Parathyroid adenoma (tissue), 2 donors: ENCODE results near the gene PRR33.
"Not testable (repeated sequence)": the region's sequence is repeated elsewhere in the genome, so short reads cannot be mapped to it uniquely, and the experiment has no call there.

Source experiments
- H2AFZ ChIP-seq: fragments of 300-600 bp; sonication (generic); one replicate; pipeline ENCODE4 v1.7.0; 2017; ENCODE audit warnings: antibody characterized with exemption, mild to moderate bottlenecking
- H3K27ac ChIP-seq: fragments of 300-600 bp; sonication (generic); one replicate; pipeline ENCODE4 v1.7.0; 2017
- H3K27me3 ChIP-seq: fragments of 300-600 bp; sonication (generic); one replicate; pipeline ENCODE4 v1.7.0; 2017; ENCODE audit warnings: low read length; ENCODE audit not compliant: control insufficient read depth, insufficient read depth
- H3K36me3 ChIP-seq: fragments of 300-600 bp; sonication (generic); one replicate; pipeline ENCODE4 v1.7.0; 2017; ENCODE audit warnings: low read length; ENCODE audit not compliant: control insufficient read depth, insufficient read depth
- H3K4me1 ChIP-seq: fragments of 300-600 bp; sonication (generic); one replicate; pipeline ENCODE4 v1.7.0; 2017; ENCODE audit warnings: control low read depth
- H3K4me2 ChIP-seq: fragments of 300-600 bp; sonication (generic); one replicate; pipeline ENCODE4 v1.7.0; 2017; ENCODE audit warnings: low read length
- H3K4me3 ChIP-seq: fragments of 300-600 bp; sonication (generic); one replicate; pipeline ENCODE4 v1.7.0; 2017; ENCODE audit warnings: low read depth, low read length
- H3K79me2 ChIP-seq: fragments of 300-600 bp; sonication (generic); one replicate; pipeline ENCODE4 v1.7.0; 2017; ENCODE audit warnings: control low read depth
- H3K9ac ChIP-seq: fragments of 300-600 bp; sonication (generic); one replicate; pipeline ENCODE4 v1.7.0; 2017; ENCODE audit warnings: mild to moderate bottlenecking
- H3K9me3 ChIP-seq: fragments of 300-600 bp; sonication (generic); one replicate; pipeline ENCODE4 v1.7.0; 2017; ENCODE audit warnings: low read length; ENCODE audit not compliant: control insufficient read depth
- CTCF ChIP-seq: fragments of 300-600 bp; sonication (generic); IDR thresholded peaks from one replicate; pipeline ENCODE4 v1.7.0; 2017; ENCODE audit warnings: antibody characterized with exemption, mild to moderate bottlenecking
- donor health status: primary hyperparathyroidism.

PRR33 gene

DNA sequence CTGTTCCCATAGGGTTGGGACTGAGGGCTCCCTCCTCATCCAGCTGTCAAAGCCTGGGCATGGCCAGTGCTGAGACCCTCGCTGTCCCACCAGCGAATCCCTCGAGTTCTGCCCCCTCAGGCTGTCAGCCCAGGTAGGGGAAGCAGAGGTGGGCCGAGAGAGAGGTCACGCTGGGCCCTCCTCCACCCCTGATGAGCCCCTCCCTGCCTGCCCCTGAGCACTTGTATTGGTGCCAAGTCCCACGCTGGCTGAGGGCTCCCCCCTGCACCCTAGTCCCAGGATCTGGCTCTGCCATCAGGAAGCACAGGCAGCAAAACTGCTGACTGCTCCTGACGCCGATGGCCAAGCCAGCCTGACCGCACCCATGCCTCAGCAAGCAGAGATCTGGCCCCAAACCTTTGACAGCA is 3.3 kb downstream of the PRR33 start:
- Histone ChIP-seq H3K36me3 (no peaks in the 10 kb centered on the region), H3K27me3 (no peaks in the 10 kb centered on the region), H3K4me3 (no peak overlapping the region), H3K9ac (no peak overlapping the region), H2AFZ (no peak overlapping the region), H3K4me1 (no peaks in the 10 kb centered on the region), H3K4me2 (no peak overlapping the region), H3K9me3 (no peaks in the 10 kb centered on the region), H3K27ac (no peak overlapping the region), H3K79me2 (no peaks in the 10 kb centered on the region)
- no peak for TF ChIP-seq CTCF

- H3K4me3 ChIP-seq, result no peak overlapping the region
- no peaks in the 10 kb centered on the region for H3K79me2 ChIP-seq
- H2AFZ ChIP-seq, result no peak overlapping the region
- no peak overlapping the region for H3K9ac ChIP-seq
- no peaks in the 10 kb centered on the region for H3K4me1 ChIP-seq
- no peak overlapping the region for H3K4me2 ChIP-seq
- H3K27ac ChIP-seq, result no peak overlapping the region
- H3K9me3 ChIP-seq, result no peaks in the 10 kb centered on the region
- H3K36me3 ChIP-seq, result no peaks in the 10 kb centered on the region
- H3K27me3 ChIP-seq, result no peaks in the 10 kb centered on the region
- TF ChIP-seq CTCF, result no peak
Measured at GRCh38 chr11:1887451-1888346, 4.0 kb downstream of the PRR33 start.

GRCh38 chr11:1886551-1886950 is 5.1 kb downstream of the PRR33 start:
- not testable (repeated sequence) for H3K27ac ChIP-seq

DNA sequence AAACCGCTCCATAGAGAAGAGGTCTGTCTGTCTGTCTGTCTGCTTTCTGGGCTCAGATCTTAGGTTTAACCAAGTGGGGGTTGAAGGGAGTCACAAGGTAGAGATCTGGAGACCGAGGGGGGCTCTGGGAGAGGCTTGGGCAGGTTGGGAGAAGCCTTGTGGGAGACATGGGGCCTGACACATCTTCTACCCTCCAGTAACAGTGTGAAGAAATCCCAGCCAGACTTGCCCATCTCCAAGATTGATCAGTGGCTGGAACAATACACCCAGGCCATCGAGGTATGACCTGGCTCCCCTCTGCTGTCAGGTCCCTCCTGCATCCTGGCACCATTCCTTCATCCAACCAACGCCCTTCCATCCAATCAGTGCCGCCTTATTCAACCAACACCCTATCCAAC is 7.4 kb downstream of the PRR33 start:
- no peak overlapping the region for H3K4me3 ChIP-seq
- no peaks in the 10 kb centered on the region for H3K27me3 ChIP-seq
- no peak overlapping the region for H2AFZ ChIP-seq
- H3K9ac ChIP-seq, result no peak overlapping the region
- H3K4me2 ChIP-seq, result no peak overlapping the region
- no peaks in the 10 kb centered on the region for H3K79me2 ChIP-seq
- no peaks in the 10 kb centered on the region for H3K4me1 ChIP-seq
- H3K27ac ChIP-seq, result no peak overlapping the region
- no peak for TF ChIP-seq CTCF
- H3K9me3 ChIP-seq, result no peaks in the 10 kb centered on the region
- H3K36me3 ChIP-seq, result no peaks in the 10 kb centered on the region

More at GRCh38 chr11:1886551-1886950, 5.1 kb downstream of the PRR33 start:
- not testable (repeated sequence) for H3K36me3 ChIP-seq, H3K9ac ChIP-seq, H3K4me3 ChIP-seq, H3K27me3 ChIP-seq, H3K4me1 ChIP-seq, H2AFZ ChIP-seq, H3K9me3 ChIP-seq, H3K79me2 ChIP-seq, H3K4me2 ChIP-seq

DNA sequence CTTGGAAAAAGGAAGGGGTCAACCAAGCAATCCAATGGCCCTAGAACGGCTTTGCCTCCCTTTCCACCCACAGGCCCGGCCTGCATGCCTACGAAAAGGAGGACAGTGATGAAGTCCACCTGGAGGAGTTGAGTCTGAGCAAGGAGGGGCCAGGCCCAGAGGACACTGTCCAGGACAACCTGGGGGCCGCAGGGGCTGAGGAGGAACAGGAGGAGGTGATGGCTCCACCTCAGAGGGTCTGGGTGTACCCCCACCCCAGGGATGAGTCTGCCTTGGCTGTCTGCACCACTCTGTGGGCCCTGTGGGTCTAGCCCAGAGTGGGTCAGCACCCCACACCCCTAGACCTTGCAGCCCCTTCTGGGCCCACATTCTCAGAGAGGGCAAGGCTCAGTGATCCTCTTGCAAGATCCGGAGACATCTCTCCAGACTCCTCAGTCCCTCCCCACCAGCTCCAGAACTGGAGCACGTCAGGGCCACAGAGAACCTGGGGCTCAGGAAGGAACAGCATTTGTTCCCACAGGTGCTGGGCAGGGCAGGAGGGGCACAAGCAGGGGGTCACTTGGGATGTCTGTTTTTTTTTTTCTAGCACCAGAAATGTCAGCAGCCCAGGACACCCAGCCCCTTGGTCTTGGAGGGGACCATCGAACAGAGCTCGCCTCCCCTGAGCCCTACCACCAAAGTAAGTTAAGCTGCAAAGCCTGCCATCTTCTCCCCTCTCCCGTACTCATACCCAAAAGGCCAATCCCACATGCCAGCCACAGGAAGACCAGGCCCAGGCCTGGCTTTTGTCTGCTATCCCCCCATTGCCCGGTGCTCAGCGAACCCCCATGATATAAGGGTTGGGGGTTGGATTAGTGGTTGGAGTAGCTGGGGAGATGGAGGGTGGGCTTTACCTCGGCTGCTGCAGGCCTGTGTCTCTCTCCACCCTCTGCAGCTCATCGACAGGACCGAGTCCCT is 8.1 kb downstream of the PRR33 start:
- Histone ChIP-seq H3K27me3 (no peaks in the 10 kb centered on the region), H3K36me3 (no peaks in the 10 kb centered on the region), H2AFZ (no peak overlapping the region), H3K79me2 (no peaks in the 10 kb centered on the region), H3K9me3 (no peaks in the 10 kb centered on the region), H3K4me3 (no peak overlapping the region), H3K9ac (no peak overlapping the region), H3K4me1 (no peaks in the 10 kb centered on the region), H3K4me2 (no peak overlapping the region), H3K27ac (no peak overlapping the region)
- TF ChIP-seq CTCF, result no peak
